Gastrocnemius medialis (tissue), 4 donors: ENCODE measurements around the gene ADORA2A. TPM values are rescaled to one million over a fixed set of nuclear protein-coding genes. Genes with fewer than 3 reads are reported as not detected.

Experiments used
- ATAC-seq, 2 donors: fragments of 150-250 bp; one replicate each; pipeline ENCODE4 v1.9.1; 2016
- DNase-seq, 2 donors: peaks; one replicate each; pipeline ENCODE4 v3.0.0-alpha.2; 2019
- H3K27ac ChIP-seq, 4 donors: fragments of 200-600 bp; sonication (generic); 1 replicate in 1 of 4; 2 replicates in 3 of 4; pipeline ENCODE4 v1.5.1; 2016 to 2018; ENCODE audit warnings: mild to moderate bottlenecking in 2 of 4, moderate library complexity in 1 of 4
- H3K27me3 ChIP-seq, 3 donors: fragments of 200-600 bp; sonication (generic) in 2 of 3; 1 replicate in 1 of 3; 2 replicates in 2 of 3; pipeline versions ENCODE4 v1.5.1 to v1.6.0; 2016 to 2019; ENCODE audit warnings: mild to moderate bottlenecking in 1 of 3, moderate library complexity in 1 of 3
- H3K36me3 ChIP-seq, 2 donors: fragments of 200-600 bp; sonication (generic) in 1 of 2; one replicate each; pipeline ENCODE4 v1.5.1; 2017 to 2018
- H3K4me1 ChIP-seq, 2 donors: fragments of 200-600 bp; sonication (generic) in 1 of 2; one replicate each; pipeline ENCODE4 v1.5.1; 2016 to 2017; ENCODE audit warnings: mild to moderate bottlenecking in 2 of 2
- H3K4me3 ChIP-seq, 4 donors: fragments of 200-600 bp; sonication (generic) in 3 of 4; 1 replicate in 1 of 4; 2 replicates in 3 of 4; pipeline ENCODE4 v1.5.1; 2016 to 2019; ENCODE audit warnings: mild to moderate bottlenecking in 2 of 4
- H3K9me3 ChIP-seq, 3 donors: fragments of 200-600 bp; sonication (generic) in 2 of 3; 1 replicate in 1 of 3; 2 replicates in 2 of 3; pipeline ENCODE4 v1.5.1; 2016 to 2019
- POLR2A ChIP-seq, 2 donors: fragments of 450-650 bp; IDR thresholded peaks; one replicate each; pipeline ENCODE4 v1.6.1; 2017; ENCODE audit warnings: antibody characterized with exemption in 2 of 2, mild to moderate bottlenecking in 2 of 2, moderate library complexity in 2 of 2
- in situ Hi-C, 4 donors: fragments of 200-750 bp; cut with MboI; loops; one replicate each; pipeline versions ENCODE4 v1.15.0 to v1.8.0; 2017; ENCODE audit warnings: low sequenced_read_pairs in 4 of 4
- intact Hi-C: fragments of 100-400 bp; cut with DNase I; formaldehyde crosslinking; loops from one replicate; pipeline ENCODE4 v1.15.1; 2023; ENCODE audit warnings: low total_unique reads
- total RNA-seq, 4 donors: library from RNA; depleted of rRNA; stranded (reverse); fragments of >200 nt; gene quantifications; one replicate each; pipeline versions ENCODE4 v1.1.0 to v1.2.3, GENCODE V29; 2016
- TF ChIP-seq, protein P1 (sequence below), 5 experiments: fragments of 450-650 bp in 3 of 5; fragments of 200-600 bp in 2 of 5; sonication (generic) in 2 of 5; IDR thresholded peaks in 4 of 5; conservative IDR thresholded peaks in 1 of 5; 1 replicate in 4 of 5; 2 replicates in 1 of 5; pipeline ENCODE4 v1.5.1; 2016 to 2019; ENCODE audit warnings: antibody characterized with exemption in 5 of 5, mild to moderate bottlenecking in 3 of 5, moderate library complexity in 3 of 5

ADORA2A gene
- total RNA-seq, 4 donors from 2014 or later, result 0.39 to 3.6 (median 1.2) TPM

DNA sequence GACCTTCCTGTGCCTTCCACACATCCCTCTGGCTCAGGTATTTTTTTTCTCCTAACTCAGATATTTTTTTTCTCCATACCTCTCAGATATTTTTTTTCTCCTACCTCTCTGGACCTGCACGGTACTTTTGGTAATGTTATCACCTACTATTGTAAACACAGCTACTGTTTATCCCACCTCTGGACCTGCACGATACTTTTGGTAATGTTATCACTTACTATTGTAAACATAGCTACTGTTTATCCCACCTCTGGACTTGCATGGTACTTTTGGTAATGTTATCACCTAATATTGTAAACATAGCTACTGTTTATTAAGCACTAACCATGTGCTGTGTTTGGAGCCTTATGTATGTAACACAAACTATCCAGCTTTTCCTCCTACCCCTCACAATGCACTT, 55.6 kb downstream of the ADORA2A start:
- no peaks in the 10 kb centered on the region for H3K9me3 ChIP-seq
- no peak overlapping the region for H3K27ac ChIP-seq
- H3K4me3 ChIP-seq, result no peak overlapping the region
- in situ Hi-C loops, result no loop called here
- H3K36me3 ChIP-seq, result no peaks in the 10 kb centered on the region
- TF ChIP-seq POLR2A (IDR thresholded peaks at IDR 0.05), result no peak
- TF ChIP-seq, protein P1, sequence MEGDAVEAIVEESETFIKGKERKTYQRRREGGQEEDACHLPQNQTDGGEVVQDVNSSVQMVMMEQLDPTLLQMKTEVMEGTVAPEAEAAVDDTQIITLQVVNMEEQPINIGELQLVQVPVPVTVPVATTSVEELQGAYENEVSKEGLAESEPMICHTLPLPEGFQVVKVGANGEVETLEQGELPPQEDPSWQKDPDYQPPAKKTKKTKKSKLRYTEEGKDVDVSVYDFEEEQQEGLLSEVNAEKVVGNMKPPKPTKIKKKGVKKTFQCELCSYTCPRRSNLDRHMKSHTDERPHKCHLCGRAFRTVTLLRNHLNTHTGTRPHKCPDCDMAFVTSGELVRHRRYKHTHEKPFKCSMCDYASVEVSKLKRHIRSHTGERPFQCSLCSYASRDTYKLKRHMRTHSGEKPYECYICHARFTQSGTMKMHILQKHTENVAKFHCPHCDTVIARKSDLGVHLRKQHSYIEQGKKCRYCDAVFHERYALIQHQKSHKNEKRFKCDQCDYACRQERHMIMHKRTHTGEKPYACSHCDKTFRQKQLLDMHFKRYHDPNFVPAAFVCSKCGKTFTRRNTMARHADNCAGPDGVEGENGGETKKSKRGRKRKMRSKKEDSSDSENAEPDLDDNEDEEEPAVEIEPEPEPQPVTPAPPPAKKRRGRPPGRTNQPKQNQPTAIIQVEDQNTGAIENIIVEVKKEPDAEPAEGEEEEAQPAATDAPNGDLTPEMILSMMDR (IDR thresholded peaks at IDR 0.05 in 4 of 5, conservative IDR thresholded peaks at IDR 0.05 in 1 of 5), result no peak
- H3K27me3 ChIP-seq, result no peaks in the 10 kb centered on the region
- no peak for DNase-seq
- intact Hi-C loops, result no loop called here
- H3K4me1 ChIP-seq, result peaks cover 0 to 6% of the 10 kb centered on the region in 2 donors
- ATAC-seq, result no peak

- Histone ChIP-seq H3K36me3 (no peaks in the 10 kb centered on the region), H3K27ac (no peak overlapping the region), H3K9me3 (no peaks in the 10 kb centered on the region), H3K4me1 (peaks cover 0 to 6% of the 10 kb centered on the region in 2 donors), H3K27me3 (no peaks in the 10 kb centered on the region), H3K4me3 (no peak overlapping the region)
- in situ Hi-C loops, result no loop called here
- TF ChIP-seq, protein P1 (IDR thresholded peaks at IDR 0.05 in 4 of 5, conservative IDR thresholded peaks at IDR 0.05 in 1 of 5), result no peak
- intact Hi-C loops, result no loop called here
- ATAC-seq (no peak), DNase-seq (no peak)
Measured at GRCh38 chr22:24483976-24484545, 56.7 kb downstream of the ADORA2A start.

DNA sequence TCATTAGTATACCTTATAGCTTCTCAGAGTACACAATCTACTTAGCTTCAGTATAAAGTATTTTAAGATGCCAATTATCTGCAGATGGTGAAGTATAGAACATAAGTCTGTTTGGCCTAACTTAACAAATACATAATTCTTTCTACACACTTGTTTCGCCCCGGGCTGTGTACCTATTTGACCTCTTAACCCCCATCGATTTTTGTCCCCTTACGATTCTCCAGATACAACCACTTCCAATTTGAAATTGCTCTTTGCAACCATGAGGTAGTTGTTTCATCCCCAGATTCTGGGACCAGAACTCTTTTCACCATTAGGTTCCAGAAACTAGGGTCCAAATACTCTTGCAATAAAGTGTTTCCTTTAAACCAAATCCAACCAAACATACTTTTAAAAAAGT, 57.8 kb downstream of the ADORA2A start:
- in situ Hi-C loops, result no loop called here
- intact Hi-C loops, result no loop called here
- H3K9me3 ChIP-seq, result no peaks in the 10 kb centered on the region
- no peak for ATAC-seq
- no peaks in the 10 kb centered on the region for H3K27me3 ChIP-seq
- DNase-seq, result no peak
- peaks cover 0 to 6% of the 10 kb centered on the region in 2 donors for H3K4me1 ChIP-seq
- no peak overlapping the region for H3K27ac ChIP-seq
- no peak overlapping the region for H3K4me3 ChIP-seq
- no peak for TF ChIP-seq POLR2A (IDR thresholded peaks at IDR 0.05)
- TF ChIP-seq, protein P1 (IDR thresholded peaks at IDR 0.05 in 4 of 5, conservative IDR thresholded peaks at IDR 0.05 in 1 of 5), result no peak
- no peaks in the 10 kb centered on the region for H3K36me3 ChIP-seq

DNA sequence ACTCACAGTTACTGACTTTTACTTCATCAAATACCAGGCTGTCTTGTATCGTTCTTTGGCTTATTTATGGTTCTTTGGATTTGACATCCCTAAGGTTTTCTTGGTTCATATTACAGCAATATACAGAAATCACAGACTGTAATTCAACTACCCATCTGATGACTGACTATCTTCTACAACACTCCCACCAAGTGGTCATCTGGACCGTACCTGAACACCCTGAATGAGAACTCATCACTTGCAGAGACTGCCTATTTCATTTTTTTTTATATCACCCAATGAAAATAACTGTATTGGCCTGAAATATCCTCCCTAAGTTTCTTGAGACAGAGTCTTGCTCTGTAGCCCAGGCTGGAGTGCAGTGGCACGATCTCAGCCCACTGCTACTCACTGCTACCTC, 58.2 kb downstream of the ADORA2A start:
- H3K36me3 ChIP-seq, result no peaks in the 10 kb centered on the region
- H3K27me3 ChIP-seq, result no peaks in the 10 kb centered on the region
- no peak overlapping the region for H3K27ac ChIP-seq
- DNase-seq (no peak), ATAC-seq (peak; percentile 44 to 74)
- in situ Hi-C loops, result no loop called here
- TF ChIP-seq POLR2A (IDR thresholded peaks at IDR 0.05), result no peak
- TF ChIP-seq, protein P1 (IDR thresholded peaks at IDR 0.05 in 4 of 5, conservative IDR thresholded peaks at IDR 0.05 in 1 of 5), result peak in 1 of 5 experiments; percentile 42
- H3K4me1 ChIP-seq, result peaks cover 0 to 6% of the 10 kb centered on the region in 2 donors
- no peaks in the 10 kb centered on the region for H3K9me3 ChIP-seq
- intact Hi-C loops, result no loop called here
- H3K4me3 ChIP-seq, result no peak overlapping the region

GRCh38 chr22:24486501-24486921, 59.1 kb downstream of the ADORA2A start:
- intact Hi-C loops, result no loop called here
- no peak overlapping the region for H3K27ac ChIP-seq
- no peak for TF ChIP-seq POLR2A (IDR thresholded peaks at IDR 0.05)
- TF ChIP-seq, protein P1 (IDR thresholded peaks at IDR 0.05 in 4 of 5, conservative IDR thresholded peaks at IDR 0.05 in 1 of 5), result no peak

More at GRCh38 chr22:24486501-24486921, 59.1 kb downstream of the ADORA2A start:
- ATAC-seq, result no peak
- no peaks in the 10 kb centered on the region for H3K27me3 ChIP-seq
- H3K4me3 ChIP-seq, result no peak overlapping the region
- H3K36me3 ChIP-seq, result no peaks in the 10 kb centered on the region
- in situ Hi-C loops, result no loop called here
- DNase-seq, result no peak
- H3K4me1 ChIP-seq, result peaks cover 0 to 6% of the 10 kb centered on the region in 2 donors
- no peaks in the 10 kb centered on the region for H3K9me3 ChIP-seq
